Body of pancreas (tissue), 4 donors: ENCODE data around the gene COL23A1.

Source experiments
- POLR2A ChIP-seq, 3 donors: fragments of 450-650 bp; IDR thresholded peaks; one replicate each; pipeline ENCODE4 v1.6.1; 2016; ENCODE audit warnings: antibody characterized with exemption in 3 of 3, mild to moderate bottlenecking in 2 of 3
- TF ChIP-seq, protein P1 (sequence below), 7 experiments: fragments of 450-650 bp in 4 of 7; fragments of 200-600 bp in 3 of 7; sonication (generic) in 3 of 7; IDR thresholded peaks; one replicate each; pipeline ENCODE4 v1.5.1; 2016 to 2019; ENCODE audit warnings: antibody characterized with exemption in 7 of 7

DNA sequence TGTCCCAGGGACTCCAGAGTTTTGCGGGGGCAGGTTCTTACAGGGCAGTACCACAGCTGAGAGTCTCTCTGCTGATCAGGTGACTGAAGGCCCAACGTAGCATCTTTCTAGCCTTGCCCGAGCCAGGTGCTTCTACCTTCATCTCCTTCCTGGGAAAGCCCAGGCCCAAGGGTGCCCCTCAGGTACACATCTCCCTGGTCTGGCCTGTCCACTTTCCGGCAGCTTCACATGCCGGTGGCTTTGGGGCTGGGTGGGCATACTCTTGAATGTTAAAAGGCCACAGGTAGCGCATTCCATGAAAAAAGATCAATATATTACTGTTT is 351.9 kb downstream of the COL23A1 start:
- TF ChIP-seq, protein P1, sequence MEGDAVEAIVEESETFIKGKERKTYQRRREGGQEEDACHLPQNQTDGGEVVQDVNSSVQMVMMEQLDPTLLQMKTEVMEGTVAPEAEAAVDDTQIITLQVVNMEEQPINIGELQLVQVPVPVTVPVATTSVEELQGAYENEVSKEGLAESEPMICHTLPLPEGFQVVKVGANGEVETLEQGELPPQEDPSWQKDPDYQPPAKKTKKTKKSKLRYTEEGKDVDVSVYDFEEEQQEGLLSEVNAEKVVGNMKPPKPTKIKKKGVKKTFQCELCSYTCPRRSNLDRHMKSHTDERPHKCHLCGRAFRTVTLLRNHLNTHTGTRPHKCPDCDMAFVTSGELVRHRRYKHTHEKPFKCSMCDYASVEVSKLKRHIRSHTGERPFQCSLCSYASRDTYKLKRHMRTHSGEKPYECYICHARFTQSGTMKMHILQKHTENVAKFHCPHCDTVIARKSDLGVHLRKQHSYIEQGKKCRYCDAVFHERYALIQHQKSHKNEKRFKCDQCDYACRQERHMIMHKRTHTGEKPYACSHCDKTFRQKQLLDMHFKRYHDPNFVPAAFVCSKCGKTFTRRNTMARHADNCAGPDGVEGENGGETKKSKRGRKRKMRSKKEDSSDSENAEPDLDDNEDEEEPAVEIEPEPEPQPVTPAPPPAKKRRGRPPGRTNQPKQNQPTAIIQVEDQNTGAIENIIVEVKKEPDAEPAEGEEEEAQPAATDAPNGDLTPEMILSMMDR (IDR thresholded peaks at IDR 0.05), result no peak
- TF ChIP-seq POLR2A (IDR thresholded peaks at IDR 0.05), result no peak
